ENCODE results near the gene SMARCAD1. TPM values are rescaled to one million over a fixed set of nuclear protein-coding genes. Genes with fewer than 3 reads are reported as not detected.

Gene SMARCAD1
- total RNA-seq, 1 donor from 2014 or later: 35.6 TPM

Other genes starting within 250 kb of the SMARCAD1 start
- gene HPGDS, start 135.0 kb downstream of the SMARCAD1 start, total RNA-seq (ENCODE audit: insufficient read depth, low replicate concordance): 18.3 TPM
- 723 TPM for gene PDLIM5, start 244.1 kb downstream of the SMARCAD1 start, total RNA-seq (ENCODE audit: insufficient read depth, low replicate concordance)